Retinal pigment epithelial cell (primary cell): ENCODE measurements around the gene MAST4.

Experiments
- DNase-seq: peaks from one replicate; pipeline ENCODE4 v3.0.0-alpha.2; 2010; ENCODE audit warnings: low read depth
- H3K4me3 ChIP-seq: 2 replicates; pipeline ENCODE4 v1.5.1; 2011; ENCODE audit warnings: mild to moderate bottlenecking, low read length, control low read depth, moderate library complexity
- CTCF ChIP-seq: conservative IDR thresholded peaks from 2 replicates; pipeline ENCODE4 v1.5.1; 2011; ENCODE audit warnings: low read depth, low read length, control low read depth, inconsistent platforms

Gene MAST4

GRCh38 chr5:66888613-66889012 is 292.4 kb downstream of the MAST4 start:
- no peak for TF ChIP-seq CTCF
- no peak overlapping the region for H3K4me3 ChIP-seq
- DNase-seq: no peak

GRCh38 chr5:66889056-66889455 is 292.9 kb downstream of the MAST4 start:
- no peak for TF ChIP-seq CTCF
- H3K4me3 ChIP-seq: no peak overlapping the region
- no peak for DNase-seq

GRCh38 chr5:66889524-66889923 is 293.3 kb downstream of the MAST4 start:
- TF ChIP-seq CTCF: no peak
- H3K4me3 ChIP-seq: no peak overlapping the region
- no peak for DNase-seq

GRCh38 chr5:66891184-66891925 is 295.2 kb downstream of the MAST4 start:
- TF ChIP-seq CTCF: no peak
- no peak for DNase-seq
- H3K4me3 ChIP-seq: no peak overlapping the region

- no peak for DNase-seq
- H3K4me3 ChIP-seq: no peak overlapping the region
- no peak for TF ChIP-seq CTCF
Observed at GRCh38 chr5:66892716-66893115, 296.5 kb downstream of the MAST4 start.

- no peak for DNase-seq
- TF ChIP-seq CTCF: no peak
- no peak overlapping the region for H3K4me3 ChIP-seq
Observed at GRCh38 chr5:66894480-66895240, 298.5 kb downstream of the MAST4 start.

GRCh38 chr5:66896171-66896570 is 300.0 kb downstream of the MAST4 start:
- no peak overlapping the region for H3K4me3 ChIP-seq
- DNase-seq: no peak
- TF ChIP-seq CTCF: no peak
